Progenitor cell of endocrine pancreas (in vitro differentiated cells): ENCODE data around the gene DDX31. TPM values are rescaled to one million over a fixed set of nuclear protein-coding genes. Genes with fewer than 3 reads are reported as not detected.

Experiments used
- DNase-seq: peaks from one replicate; pipeline ENCODE4 v3.0.0; 2021; ENCODE audit warnings: low spot score; ENCODE audit not compliant: unreplicated experiment
- H3K27ac Mint-ChIP-seq: 2 replicates; pipeline ENCODE4 v1.8.0; 2021; ENCODE audit warnings: mild to moderate bottlenecking, moderate library complexity, mixed read lengths
- H3K27me3 Mint-ChIP-seq: 2 replicates; pipeline ENCODE4 v1.8.0; 2021; ENCODE audit warnings: mixed read lengths
- H3K36me3 Mint-ChIP-seq: 2 replicates; pipeline ENCODE4 v1.8.0; 2022; ENCODE audit warnings: mixed read lengths; ENCODE audit not compliant: insufficient read depth
- H3K4me1 Mint-ChIP-seq: 2 replicates; pipeline ENCODE4 v1.8.0; 2021; ENCODE audit warnings: low read depth, mixed read lengths
- H3K4me3 Mint-ChIP-seq: 2 replicates; pipeline ENCODE4 v1.8.0; 2021; ENCODE audit warnings: low read depth, mild to moderate bottlenecking, moderate library complexity, mixed read lengths
- H3K9me3 Mint-ChIP-seq: 2 replicates; pipeline ENCODE4 v1.8.0; 2021; ENCODE audit warnings: low read depth, mixed read lengths
- CTCF ChIP-seq: fragments of 200-600 bp; sonication (generic); IDR thresholded peaks from one replicate; pipeline ENCODE4 v1.5.0; 2021; ENCODE audit warnings: antibody characterized with exemption, mild to moderate bottlenecking; ENCODE audit not compliant: unreplicated experiment
- total RNA-seq: library from RNA; stranded (reverse); gene quantifications from 2 replicates; pipeline ENCODE4 v1.2.1, GENCODE V29; 2021

Gene DDX31
- total RNA-seq, 1 donor from 2014 or later, result 16.7 TPM

DNA sequence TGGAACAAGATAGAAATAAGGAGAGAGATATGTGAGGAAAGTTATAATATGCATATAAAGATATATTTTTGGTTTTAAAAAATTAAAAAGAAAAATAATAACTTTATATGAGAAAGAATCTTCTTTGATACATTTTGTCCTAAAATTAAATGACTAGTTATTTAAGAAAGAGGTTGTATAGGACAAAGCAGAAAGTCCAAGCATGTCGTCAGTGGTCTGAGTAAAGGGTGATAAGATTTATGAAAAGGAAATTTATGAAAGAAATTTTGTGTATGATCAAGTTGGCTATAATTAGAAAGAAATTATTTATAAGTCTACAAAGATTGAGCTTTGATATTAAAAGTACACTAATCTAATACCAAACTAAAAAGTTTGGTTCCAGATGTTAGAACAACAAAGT is 32.5 kb upstream of the DDX31 start:
- no peak for DNase-seq
- no peak for TF ChIP-seq CTCF
- Mint-ChIP-seq H3K27ac (no peak overlapping the region), H3K27me3 (peaks cover 2% of the 10 kb centered on the region), H3K4me3 (no peak overlapping the region), H3K4me1 (no peaks in the 10 kb centered on the region), H3K36me3 (no peaks in the 10 kb centered on the region), H3K9me3 (peaks cover 14% of the 10 kb centered on the region)

GRCh38 chr9:132699956-132700355 is 30.2 kb upstream of the DDX31 start:
- no peak for TF ChIP-seq CTCF
- H3K4me3 Mint-ChIP-seq, result no peak overlapping the region
- H3K27ac Mint-ChIP-seq, result no peak overlapping the region
- H3K36me3 Mint-ChIP-seq, result no peaks in the 10 kb centered on the region
- no peaks in the 10 kb centered on the region for H3K4me1 Mint-ChIP-seq
- DNase-seq, result no peak
- no peaks in the 10 kb centered on the region for H3K27me3 Mint-ChIP-seq
- peaks cover 31% of the 10 kb centered on the region for H3K9me3 Mint-ChIP-seq

DNA sequence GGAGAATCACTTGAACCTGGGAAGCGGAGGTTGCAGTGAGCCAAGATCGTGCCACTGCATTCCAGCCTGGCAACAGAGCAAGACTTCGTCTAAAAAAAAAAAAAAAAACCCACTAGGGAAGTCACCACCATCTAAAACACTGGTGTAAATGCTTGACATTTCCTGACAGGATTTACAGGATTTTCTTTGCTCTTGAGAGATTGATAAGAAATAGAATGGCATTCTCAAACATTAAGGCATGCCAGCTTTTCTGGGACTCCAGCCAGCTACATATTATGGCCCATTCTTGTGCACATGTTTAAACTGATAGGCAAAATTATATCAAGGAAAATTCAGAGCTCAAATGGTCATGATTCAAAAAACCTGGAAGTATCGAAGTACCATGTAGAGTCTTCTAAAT is 29.2 kb upstream of the DDX31 start:
- Mint-ChIP-seq H3K9me3 (peaks cover 35% of the 10 kb centered on the region), H3K4me3 (no peak overlapping the region), H3K27ac (no peak overlapping the region), H3K4me1 (no peaks in the 10 kb centered on the region), H3K27me3 (no peaks in the 10 kb centered on the region), H3K36me3 (peaks cover 3% of the 10 kb centered on the region)
- DNase-seq, result no peak
- no peak for TF ChIP-seq CTCF

- no peak for TF ChIP-seq CTCF
- H3K27ac Mint-ChIP-seq, result no peak overlapping the region
- no peaks in the 10 kb centered on the region for H3K4me1 Mint-ChIP-seq
- no peak overlapping the region for H3K4me3 Mint-ChIP-seq
- peaks cover 5% of the 10 kb centered on the region for H3K36me3 Mint-ChIP-seq
- no peaks in the 10 kb centered on the region for H3K27me3 Mint-ChIP-seq
- no peak for DNase-seq
- H3K9me3 Mint-ChIP-seq, result peaks cover 32% of the 10 kb centered on the region
Measured at GRCh38 chr9:132697230-132697629, 27.4 kb upstream of the DDX31 start.

DNA sequence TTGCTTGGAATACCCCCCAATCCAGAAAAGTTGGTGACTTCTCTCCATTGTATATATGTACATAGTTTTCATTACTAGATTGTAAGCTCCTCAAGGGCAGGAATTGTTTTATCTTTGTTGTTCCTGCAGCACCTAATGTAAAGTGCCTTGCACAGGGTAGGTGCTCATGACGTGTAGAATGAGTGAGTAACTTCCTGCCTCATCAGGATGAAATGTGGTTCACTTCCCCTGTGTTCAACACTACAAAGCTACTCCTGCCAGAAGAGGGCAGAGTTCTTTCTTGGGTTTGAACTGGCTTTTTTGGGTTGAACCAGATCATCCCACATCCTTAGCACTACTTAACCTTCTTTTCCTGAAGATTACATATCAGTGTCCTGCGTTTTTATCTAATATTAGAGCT is 24.4 kb upstream of the DDX31 start:
- H3K4me3 Mint-ChIP-seq, result no peak overlapping the region
- no peak for DNase-seq

More for the DNA sequence above, 24.4 kb upstream of the DDX31 start:
- H3K36me3 Mint-ChIP-seq, result peaks cover 19% of the 10 kb centered on the region
- H3K9me3 Mint-ChIP-seq, result peaks cover 32% of the 10 kb centered on the region
- no peaks in the 10 kb centered on the region for H3K4me1 Mint-ChIP-seq
- H3K27me3 Mint-ChIP-seq, result no peaks in the 10 kb centered on the region
- TF ChIP-seq CTCF, result peak; percentile 11
- H3K27ac Mint-ChIP-seq, result no peak overlapping the region
